ENCODE data around the gene HLF.

HLF gene

DNA sequence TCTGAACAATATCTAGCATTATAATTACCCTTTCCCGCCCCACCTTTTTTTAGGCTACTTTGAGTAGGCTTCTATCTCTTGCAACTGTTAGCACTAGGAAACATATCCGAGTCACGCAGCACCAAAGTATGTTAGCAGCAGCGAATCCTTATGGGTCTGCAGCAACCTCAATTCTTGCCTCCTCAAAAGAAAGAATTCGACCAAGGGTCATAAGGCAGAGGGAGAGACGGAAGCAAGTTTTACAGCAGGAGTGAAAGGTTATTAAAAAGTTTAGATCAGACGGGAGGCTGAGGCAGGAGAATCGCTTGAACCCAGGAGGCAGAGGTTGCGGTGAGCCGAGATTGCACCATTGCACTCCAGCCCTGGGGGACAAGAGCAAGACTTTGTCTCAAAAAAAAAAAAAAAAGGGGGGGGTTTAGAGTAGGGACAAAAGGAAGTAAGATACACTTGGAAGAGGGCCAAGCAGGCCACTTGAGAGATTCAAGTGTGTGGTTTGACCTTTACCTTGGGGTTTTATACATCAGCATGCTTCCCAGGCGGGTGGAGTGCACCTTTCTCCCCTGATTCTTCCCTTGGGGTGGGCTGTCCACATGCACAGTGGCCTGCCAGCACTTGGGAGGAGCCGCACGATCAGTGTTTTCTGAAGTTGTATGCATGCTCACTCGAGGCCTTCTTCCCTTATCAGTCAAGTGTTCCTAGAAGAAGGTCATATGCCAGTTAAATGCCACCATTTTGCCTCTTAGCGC lies 67.7 kb downstream of the HLF start:
- no peak for DNase-seq

DNA sequence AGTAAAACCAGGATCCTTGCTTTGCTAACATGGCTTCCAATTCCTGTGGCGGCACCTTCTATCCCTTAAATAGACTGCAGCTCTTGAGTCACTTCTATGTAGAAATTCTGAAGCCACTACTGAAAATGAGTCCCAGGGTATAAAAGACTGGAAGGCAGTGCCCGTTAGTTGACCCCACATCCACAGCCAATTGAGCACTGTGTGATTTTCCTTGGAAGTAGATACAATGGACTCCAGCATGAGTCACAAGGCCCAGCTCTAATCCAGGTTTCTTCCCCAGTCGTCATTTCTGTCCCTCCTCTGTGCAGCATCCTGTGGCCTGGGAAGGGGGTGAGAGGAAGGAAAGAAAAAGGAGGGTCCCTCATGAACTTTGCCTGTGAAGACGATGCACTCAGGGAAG lies 69.5 kb downstream of the HLF start:
- no peak for DNase-seq

DNA sequence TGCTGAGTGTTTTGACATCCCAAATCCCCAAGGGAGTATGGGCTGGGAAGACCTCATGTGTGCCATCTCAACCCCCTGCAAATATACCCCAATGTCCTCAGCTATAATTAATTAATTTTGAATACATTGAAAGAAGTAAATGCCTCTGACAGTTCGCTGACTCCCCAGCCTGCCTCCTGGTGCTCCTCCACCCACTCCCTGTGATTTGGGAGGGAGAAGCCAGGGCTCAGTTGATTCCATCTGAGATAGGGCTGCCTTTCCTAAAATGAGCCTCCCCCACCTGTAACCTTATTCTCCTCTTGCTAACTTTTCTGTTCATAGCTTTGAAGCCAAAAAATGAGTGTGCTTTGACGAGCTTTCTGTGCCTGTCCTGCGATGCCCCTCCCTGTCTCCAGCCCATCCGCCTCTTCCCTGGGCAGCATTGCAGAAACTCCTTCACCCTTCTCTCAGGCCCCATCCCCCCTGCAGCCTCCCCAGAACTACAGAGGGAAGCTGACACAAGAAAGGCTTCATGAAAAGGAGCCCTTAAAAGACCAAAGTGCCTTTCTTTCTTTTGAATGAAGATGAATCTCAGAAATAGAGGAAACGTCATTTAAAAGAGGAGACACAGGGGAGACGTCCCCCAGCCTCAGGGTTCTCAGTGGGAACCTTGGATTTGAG lies 70.3 kb downstream of the HLF start:
- DNase-seq: no peak

DNA sequence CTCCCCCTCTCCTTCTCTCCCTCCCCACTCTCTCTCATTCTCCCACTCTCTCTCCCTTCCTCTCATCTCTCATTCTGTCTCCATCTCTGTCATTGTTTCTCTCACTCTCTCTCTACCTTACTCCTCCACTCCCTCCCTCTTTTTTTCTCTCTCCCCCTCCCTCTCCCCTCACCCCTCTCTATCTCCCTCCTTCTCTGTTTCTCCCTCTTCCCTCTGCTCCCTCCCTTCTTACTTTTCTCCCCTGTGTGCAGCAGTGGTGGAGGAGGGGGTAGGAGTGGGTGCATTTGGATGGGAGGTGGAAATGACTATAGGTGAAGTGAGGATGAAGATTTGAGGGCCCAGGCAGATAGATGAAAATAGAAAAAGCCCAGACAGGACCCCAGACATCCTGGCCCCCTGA lies 70.9 kb downstream of the HLF start:
- no peak for DNase-seq

DNA sequence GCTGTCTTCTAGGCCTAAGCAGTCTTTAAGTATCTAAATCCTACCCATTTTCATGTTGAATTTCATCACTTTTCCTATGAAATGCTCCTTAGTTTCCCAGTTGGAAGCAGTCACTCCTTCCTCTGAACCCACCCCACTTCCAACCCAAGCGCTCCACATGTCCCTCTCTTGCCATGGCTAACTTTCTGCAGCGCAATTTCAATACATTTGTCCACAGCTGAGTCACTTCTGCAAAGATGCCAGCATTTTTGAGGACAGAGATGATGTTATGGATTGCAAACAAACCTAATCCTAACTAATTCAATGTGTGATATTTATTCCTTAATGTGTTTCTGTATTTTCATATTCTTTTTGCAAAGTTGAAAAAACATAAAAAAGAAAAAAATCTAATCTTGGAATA lies 71.7 kb downstream of the HLF start:
- no peak for DNase-seq

GRCh38 chr17:55340176-55340575 lies 75.4 kb downstream of the HLF start:
- no peak for DNase-seq

- DNase-seq: no peak
Measured at GRCh38 chr17:55340686-55341085, 75.9 kb downstream of the HLF start.

GRCh38 chr17:55341432-55341831 lies 76.7 kb downstream of the HLF start:
- DNase-seq: no peak

GRCh38 chr17:55342800-55343585 lies 78.2 kb downstream of the HLF start:
- DNase-seq: no peak

DNA sequence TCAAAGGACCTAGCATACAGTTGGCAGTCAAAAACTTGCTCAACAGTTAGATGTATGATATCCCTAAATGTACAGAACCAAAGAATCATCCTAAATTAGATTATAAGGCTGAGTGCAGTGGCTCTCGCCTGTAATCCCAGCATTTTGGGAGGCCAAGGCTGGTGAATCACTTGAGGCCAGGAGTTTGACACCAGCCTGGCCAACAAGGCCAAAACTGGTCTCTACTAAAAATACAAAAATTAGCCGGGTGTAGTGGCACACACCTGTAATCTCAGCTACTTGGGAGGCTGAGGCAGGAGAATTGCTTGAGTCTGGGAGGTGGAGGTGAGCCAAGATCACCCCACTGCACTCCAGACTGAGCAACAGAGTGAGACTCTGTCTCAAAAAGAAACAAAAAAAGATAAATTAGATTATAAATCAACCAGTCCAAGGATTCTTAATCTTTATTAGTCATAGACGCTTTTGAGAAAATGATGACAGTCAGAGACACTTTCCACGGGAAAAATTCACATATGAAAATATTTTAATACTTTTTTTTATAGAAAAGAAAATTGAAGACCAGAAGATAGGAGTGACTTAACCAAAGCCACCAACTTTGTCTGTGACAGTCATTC lies 79.2 kb downstream of the HLF start:
- DNase-seq: no peak

- no peak for DNase-seq
Measured at GRCh38 chr17:55344514-55344997, 79.8 kb downstream of the HLF start.

GRCh38 chr17:55345132-55345531 lies 80.4 kb downstream of the HLF start:
- no peak for DNase-seq

DNA sequence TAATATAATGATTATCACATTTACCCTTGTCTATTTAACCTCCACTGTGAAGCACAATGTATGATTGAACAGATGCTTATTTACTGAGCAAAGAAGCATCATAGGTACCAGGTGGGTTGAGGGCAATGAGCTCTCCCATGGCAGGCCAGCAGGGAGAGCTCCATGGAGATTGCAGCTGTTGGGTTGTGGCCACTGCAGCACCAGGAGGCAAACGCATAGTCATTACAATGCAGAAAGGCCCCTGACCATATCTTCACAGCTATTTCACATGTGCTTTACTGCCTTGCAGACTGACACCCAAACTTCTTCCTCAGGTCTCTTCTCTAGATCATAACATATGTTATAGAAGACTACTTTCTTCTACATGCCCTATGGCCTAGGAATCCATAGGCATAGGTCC lies 81.9 kb downstream of the HLF start:
- DNase-seq: no peak

- no peak for DNase-seq
Measured at GRCh38 chr17:55347341-55347740, 82.6 kb downstream of the HLF start.

- peak; percentile 14 for DNase-seq
Measured at GRCh38 chr17:55348749-55349354, 84.1 kb downstream of the HLF start.

- no peak for DNase-seq
Measured at GRCh38 chr17:55350825-55351205, 86.1 kb downstream of the HLF start.

DNA sequence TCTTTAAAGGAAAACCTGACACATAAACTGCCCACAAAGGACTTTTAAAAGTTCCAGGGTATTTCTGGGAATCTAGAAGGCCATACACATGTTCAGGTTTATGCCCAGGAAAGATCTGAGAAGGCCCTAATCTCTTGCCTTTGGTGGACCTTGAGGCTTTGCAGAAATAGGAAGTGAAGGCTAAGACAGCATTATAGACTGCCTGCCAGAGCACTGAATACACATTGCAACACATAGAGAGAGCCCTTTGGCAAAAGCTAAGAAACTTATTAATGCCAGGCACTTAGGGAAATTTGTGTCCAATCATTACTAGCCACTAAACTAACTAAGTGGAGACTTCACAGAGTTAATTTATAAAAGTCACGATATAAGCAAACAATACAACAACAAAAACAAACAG lies 86.5 kb downstream of the HLF start:
- DNase-seq: no peak

- DNase-seq: no peak
Measured at GRCh38 chr17:55354010-55354409, 89.2 kb downstream of the HLF start.

DNA sequence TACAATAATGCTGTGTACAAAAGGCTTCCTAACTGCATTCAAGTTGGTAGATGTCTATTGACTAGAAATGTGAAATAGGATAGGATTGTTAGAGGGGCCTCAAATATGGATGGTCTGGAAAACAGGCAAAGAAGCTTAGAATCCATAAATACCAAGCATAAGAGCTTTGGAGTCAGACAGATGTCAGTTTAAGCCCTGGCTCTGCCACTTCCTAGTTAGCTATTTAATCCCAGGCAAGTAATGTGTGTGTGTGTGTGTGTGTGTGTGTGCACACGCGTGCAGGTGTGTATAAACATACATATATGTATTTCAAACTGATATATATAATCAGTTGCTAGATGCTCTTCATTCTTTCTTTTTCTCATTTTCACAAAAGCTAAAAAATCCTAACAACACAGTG lies 90.2 kb downstream of the HLF start:
- DNase-seq: no peak

GRCh38 chr17:55356434-55357328 lies 91.9 kb downstream of the HLF start:
- DNase-seq: peak; percentile 66

GRCh38 chr17:55360971-55361370 lies 96.2 kb downstream of the HLF start:
- DNase-seq: no peak

- DNase-seq: no peak
Measured at GRCh38 chr17:55363033-55363432, 98.3 kb downstream of the HLF start.
